ENCODE data around the gene SNX2.

SNX2 gene, protein sequence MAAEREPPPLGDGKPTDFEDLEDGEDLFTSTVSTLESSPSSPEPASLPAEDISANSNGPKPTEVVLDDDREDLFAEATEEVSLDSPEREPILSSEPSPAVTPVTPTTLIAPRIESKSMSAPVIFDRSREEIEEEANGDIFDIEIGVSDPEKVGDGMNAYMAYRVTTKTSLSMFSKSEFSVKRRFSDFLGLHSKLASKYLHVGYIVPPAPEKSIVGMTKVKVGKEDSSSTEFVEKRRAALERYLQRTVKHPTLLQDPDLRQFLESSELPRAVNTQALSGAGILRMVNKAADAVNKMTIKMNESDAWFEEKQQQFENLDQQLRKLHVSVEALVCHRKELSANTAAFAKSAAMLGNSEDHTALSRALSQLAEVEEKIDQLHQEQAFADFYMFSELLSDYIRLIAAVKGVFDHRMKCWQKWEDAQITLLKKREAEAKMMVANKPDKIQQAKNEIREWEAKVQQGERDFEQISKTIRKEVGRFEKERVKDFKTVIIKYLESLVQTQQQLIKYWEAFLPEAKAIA

DNA sequence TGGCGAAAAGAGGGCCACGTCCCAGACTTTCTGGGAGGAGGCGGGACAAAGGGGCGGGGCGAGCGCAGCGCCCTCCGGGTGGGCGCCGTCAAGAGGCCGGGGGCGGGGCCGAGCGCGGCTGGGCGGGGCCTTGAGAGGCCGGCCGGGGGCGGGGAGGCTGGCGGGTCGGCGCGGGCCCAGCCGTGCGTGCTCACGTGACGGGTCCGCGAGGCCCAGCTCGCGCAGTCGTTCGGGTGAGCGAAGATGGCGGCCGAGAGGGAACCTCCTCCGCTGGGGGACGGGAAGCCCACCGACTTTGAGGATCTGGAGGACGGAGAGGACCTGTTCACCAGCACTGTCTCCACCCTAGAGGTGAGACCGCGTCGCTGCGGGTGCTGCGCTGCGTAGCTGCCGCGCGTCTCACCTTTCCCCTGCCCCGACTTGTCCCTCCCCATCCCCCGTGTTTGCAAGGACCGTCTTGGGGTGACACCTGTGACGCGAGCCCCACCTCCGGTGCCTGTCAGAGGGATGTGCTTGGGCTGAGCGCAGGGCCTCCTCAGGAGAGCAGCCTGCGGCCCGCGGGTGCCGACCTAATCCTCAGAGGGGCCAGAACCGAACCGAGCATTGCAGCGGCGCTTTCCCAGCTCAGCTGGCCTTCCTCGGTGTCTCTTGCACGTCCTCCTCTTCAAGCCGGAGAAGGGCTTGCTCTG is at the start of gene SNX2:
Gene SNX2, plus strand, starts transcription at position 220 of the 689 bp plus-strand sequence. Its CDS starts 24 bp downstream, at position 244.
- peak within 1 kb of the TSS; percentile 72 for H3K27ac ChIP-seq
- in situ Hi-C loops (cut with HindIII; ENCODE audit: low pct_ligation_motif_present, low sequenced_read_pairs): no loop called here
- peak within 1 kb of the TSS; percentile 93 for H3K4me3 ChIP-seq (ENCODE audit: low read depth, low read length)
- DNase-seq: peak; percentile 78
- no peaks in the 10 kb centered on the region for H3K36me3 ChIP-seq (replicated peaks)
- TF ChIP-seq, protein P1, sequence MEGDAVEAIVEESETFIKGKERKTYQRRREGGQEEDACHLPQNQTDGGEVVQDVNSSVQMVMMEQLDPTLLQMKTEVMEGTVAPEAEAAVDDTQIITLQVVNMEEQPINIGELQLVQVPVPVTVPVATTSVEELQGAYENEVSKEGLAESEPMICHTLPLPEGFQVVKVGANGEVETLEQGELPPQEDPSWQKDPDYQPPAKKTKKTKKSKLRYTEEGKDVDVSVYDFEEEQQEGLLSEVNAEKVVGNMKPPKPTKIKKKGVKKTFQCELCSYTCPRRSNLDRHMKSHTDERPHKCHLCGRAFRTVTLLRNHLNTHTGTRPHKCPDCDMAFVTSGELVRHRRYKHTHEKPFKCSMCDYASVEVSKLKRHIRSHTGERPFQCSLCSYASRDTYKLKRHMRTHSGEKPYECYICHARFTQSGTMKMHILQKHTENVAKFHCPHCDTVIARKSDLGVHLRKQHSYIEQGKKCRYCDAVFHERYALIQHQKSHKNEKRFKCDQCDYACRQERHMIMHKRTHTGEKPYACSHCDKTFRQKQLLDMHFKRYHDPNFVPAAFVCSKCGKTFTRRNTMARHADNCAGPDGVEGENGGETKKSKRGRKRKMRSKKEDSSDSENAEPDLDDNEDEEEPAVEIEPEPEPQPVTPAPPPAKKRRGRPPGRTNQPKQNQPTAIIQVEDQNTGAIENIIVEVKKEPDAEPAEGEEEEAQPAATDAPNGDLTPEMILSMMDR (IDR thresholded peaks at IDR 0.05; ENCODE audit: low read depth, low read length, missing control alignments): peak; percentile 42
- no peaks in the 10 kb centered on the region for H3K27me3 ChIP-seq (replicated peaks)

DNA sequence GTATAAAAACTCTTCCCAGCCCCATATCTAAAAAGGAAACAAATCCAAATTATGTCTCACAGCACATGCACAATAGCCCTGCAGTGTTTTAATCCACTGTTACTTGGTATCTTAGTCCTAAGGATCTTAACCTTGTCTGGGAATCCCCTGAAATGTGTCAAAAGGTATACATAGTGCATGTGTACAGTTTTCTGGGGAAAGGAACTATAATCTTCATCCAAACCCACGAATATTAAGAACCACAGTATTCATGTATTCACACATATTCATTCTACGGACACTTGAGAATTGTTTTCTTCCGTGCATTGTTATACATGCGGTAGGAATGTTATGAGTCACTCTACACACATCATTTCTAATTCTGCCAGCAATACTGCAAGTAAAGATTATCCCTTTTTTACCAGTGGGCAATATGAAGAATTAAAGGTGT is 47.8 kb upstream of the SNX2 start:
- DNase-seq: peak; percentile 61
- TF ChIP-seq, protein P1 (IDR thresholded peaks at IDR 0.05; ENCODE audit: low read depth, low read length, missing control alignments): no peak
- H3K27ac ChIP-seq: peak overlapping the region; percentile 45
- no peaks in the 10 kb centered on the region for H3K27me3 ChIP-seq (replicated peaks)
- H3K4me3 ChIP-seq (ENCODE audit: low read depth, low read length): no peak overlapping the region
- no peaks in the 10 kb centered on the region for H3K36me3 ChIP-seq (replicated peaks)
- in situ Hi-C loops (cut with HindIII; ENCODE audit: low pct_ligation_motif_present, low sequenced_read_pairs): no loop called here

DNA sequence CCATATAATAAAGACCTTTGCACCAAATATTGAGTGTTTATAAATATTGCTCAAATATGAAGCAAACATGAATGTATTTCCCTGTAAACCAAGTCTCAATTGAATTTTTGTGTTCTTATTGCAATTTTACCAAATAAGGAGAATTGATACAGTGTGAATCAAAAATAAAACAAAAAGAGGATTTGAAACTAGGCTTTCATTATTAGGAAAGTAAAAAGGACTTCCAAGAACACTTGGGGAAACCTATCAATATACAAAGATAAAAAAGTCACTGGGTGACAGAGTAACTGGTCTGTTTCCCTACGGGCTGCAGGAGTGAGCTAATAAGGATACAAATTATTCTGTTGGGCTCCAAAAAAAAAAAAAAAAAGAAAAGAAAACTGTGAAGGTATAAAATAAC is 44.8 kb upstream of the SNX2 start:
- in situ Hi-C loops (cut with HindIII; ENCODE audit: low pct_ligation_motif_present, low sequenced_read_pairs): no loop called here
- no peaks in the 10 kb centered on the region for H3K27me3 ChIP-seq (replicated peaks)
- TF ChIP-seq, protein P1 (IDR thresholded peaks at IDR 0.05; ENCODE audit: low read depth, low read length, missing control alignments): no peak
- no peaks in the 10 kb centered on the region for H3K36me3 ChIP-seq (replicated peaks)
- no peak for DNase-seq
- no peak overlapping the region for H3K4me3 ChIP-seq (ENCODE audit: low read depth, low read length)
- H3K27ac ChIP-seq: no peak overlapping the region

DNA sequence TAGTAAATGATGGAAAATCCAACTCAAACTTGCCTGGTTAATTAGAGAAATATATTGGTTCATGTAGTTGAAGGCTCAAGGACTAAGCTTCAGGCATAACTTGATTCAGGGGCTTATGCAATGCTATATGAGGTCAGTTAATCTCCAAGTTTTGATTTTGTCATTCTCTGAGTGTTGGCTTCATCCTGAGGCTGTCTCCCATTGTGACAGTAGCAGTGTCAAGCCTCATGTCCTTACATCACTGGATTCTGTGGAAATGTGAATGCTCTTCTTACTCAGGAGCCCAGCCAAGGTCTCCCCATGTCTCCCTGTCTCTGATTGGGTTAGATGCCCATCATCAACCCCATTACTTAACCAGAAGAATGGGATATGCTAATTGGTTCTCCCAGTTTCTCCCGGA is 44.4 kb upstream of the SNX2 start:
- H3K27ac ChIP-seq: no peak overlapping the region
- no peaks in the 10 kb centered on the region for H3K27me3 ChIP-seq (replicated peaks)
- TF ChIP-seq, protein P1 (IDR thresholded peaks at IDR 0.05; ENCODE audit: low read depth, low read length, missing control alignments): no peak
- no peaks in the 10 kb centered on the region for H3K36me3 ChIP-seq (replicated peaks)
- no peak for DNase-seq
- in situ Hi-C loops (cut with HindIII; ENCODE audit: low pct_ligation_motif_present, low sequenced_read_pairs): no loop called here
- no peak overlapping the region for H3K4me3 ChIP-seq (ENCODE audit: low read depth, low read length)

GRCh38 chr5:122736086-122736845 is 38.6 kb upstream of the SNX2 start:
- TF ChIP-seq, protein P1 (IDR thresholded peaks at IDR 0.05; ENCODE audit: low read depth, low read length, missing control alignments): no peak
- Histone ChIP-seq H3K27me3 (replicated peaks) (no peaks in the 10 kb centered on the region), H3K36me3 (replicated peaks) (no peaks in the 10 kb centered on the region), H3K4me3 (ENCODE audit: low read depth, low read length) (no peak overlapping the region), H3K27ac (no peak overlapping the region)
- in situ Hi-C loops (cut with HindIII; ENCODE audit: low pct_ligation_motif_present, low sequenced_read_pairs): no loop called here
- DNase-seq: no peak

Data from brain microvascular endothelial cell (primary cell).